GM12892 (cell line): ENCODE measurements around the gene MIXL1.

Experiments
- POLR2A ChIP-seq: IDR thresholded peaks from 2 replicates; pipeline ENCODE4 v1.6.1; 2011; ENCODE audit warnings: low read depth, low read length, control low read depth
- POLR2AphosphoS5 ChIP-seq: IDR thresholded peaks from 2 replicates; pipeline ENCODE4 v1.6.1; 2011; ENCODE audit warnings: low read depth, low read length, control low read depth

DNA sequence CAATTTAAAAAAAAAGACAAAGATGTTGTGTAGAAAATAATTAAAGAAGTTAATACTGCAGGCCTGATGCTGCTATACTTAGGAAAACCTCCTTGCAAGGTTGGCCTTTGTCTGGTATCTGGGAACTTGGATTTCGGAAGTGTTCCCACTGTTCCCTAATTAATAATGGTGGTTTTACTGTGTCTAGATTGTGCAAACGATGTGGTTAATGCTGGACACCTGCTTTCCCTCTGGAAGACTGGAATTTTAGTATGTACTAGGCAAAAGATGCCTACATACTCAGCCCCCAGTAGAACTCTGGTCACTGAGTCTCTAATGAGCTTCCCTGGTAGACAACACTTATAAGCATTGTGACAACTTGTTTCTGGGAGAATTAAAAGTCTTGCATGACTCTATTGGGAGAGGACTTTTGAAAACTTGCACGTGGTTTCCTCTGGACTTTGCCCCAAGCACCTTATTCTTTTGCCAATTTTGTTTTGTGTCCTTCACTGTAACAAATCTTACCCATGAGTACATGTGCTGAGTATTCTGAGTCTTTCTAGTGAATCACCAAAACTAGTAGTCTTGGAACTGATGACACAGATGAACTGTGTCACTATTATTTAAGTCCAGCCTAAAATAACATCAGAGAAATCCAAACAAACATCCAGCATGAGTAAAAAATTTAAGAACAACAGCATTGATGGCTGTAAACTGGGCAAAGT lies 45.1 kb downstream of the MIXL1 start:
- TF ChIP-seq POLR2A (no peak), POLR2AphosphoS5 (no peak)
